Putamen (tissue), 1 donor: ENCODE data around the gene SLC25A22.

Source experiments
- DNase-seq: peaks from one replicate; pipeline ENCODE4 v3.0.0-alpha.2; 2016; ENCODE audit warnings: low spot score

The SLC25A22 gene

DNA sequence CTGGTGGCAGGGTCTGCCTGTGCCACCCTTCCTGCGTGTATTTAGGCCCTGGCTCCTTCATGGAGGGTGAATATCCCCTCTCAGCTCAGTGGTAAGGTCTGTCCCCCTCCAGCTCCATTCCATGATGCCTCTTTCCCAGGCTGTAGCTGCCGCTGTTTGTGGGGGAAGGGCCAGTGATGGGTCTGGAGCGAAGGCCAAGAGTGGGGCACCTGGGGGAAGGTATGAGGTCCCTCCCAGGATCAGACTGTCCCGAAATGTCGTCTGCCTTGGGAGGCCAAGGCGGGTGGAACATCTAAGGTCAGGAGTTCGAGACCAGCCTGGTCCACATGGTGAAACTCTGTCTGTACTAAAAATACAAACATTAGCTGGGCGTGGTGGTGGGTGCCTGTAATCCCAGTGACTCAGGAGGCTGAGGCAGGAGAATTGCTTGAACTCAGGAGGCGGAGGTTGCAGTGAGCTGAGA is 35.8 kb upstream of the SLC25A22 start:
- no peak for DNase-seq

DNA sequence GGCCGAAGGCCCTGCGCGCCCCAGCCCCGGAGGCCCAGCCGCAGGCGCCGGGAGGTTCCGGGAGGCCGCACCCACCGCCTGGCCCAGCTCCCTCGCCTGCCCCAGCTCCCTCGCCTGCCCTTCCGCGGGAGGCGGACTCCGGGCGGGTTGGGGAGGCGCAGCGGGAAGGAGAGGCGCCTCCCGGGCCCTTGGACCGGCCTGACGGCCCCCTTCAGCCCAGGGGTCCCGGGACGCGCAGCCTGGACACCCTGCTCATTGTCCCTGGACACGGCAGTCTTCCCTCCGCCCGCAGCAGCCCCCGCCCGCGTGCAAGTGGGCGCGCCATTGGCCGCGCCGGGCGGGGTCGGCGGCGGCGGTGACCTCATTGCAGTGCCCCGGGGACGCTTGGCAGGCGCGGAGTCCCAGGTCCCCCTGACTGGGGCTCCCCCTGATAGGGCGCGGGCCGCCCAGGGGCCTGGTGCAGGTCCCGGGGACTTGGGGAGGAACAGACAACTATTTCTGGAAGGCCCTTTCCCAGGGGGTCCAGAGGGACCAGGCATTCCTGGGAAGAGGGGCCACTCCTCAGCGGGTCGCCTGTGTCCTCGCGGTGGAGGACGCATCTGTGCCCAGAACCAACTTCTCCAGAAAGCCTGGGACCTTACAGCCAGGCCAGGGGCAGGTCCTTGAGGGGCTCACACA is 35.2 kb upstream of the SLC25A22 start:
- DNase-seq, result no peak

DNA sequence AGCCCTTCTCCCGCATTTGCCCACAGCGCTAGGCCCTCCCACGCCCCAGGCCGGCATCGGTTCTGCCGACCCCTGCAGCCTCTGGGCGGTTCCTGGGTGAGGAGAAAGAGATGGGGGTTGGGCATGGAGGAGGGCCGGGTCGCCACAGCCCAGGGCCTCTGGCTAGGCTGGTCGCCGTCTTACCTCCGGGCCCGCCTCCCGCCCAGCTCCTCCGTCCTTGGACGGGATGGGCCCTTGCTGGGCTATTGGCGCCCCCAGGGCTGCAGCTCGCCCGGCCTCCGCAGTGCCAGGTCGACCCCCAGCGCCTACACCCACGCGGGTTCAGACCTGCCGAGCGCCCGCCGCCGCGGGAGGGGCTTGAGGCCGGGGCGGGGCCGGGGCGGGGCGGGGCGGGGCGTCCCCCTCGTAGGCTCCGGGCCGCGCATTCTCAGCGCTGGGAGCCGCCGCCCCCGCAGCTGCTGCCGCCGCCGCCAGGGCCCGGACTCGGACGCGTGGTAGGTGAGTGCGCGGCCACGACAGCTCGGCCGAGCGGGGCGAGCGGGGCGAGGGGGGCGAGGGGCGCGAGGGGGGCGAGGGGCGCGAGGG is 34.5 kb upstream of the SLC25A22 start, which contains the start of gene CD151:
Gene CD151 (plus strand): TSS at position 424 of the 585 bp plus-strand sequence. CDS start 3,118 bp downstream, outside the sequence.
- no peak for DNase-seq

DNA sequence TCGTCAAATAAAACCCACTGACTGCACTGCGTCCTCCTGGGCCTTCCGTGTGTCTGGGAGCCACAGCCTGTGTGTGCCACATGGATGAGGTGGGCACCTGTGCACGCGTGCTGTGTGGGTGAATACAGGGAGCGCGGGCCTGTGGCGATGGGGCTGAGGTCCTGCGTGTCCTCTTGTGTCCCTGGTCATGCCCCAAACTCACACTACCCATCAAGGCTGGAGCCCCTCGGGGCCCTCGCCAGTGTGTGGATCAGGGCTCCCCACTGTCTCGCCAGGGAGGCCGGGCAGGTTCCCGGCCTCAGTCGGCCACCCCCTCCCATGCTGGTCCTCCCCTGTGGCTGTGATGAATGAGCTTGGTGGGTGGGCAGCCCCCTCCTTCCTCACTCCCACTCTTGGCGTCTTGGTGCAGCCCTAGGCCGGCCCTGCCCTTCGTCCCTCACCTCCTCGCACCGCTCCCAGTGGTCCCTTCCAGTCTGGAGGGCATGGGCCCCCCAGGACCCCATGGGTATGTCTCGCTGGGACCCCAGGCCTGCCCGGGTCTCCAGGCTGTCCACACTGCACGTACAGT is 34.0 kb upstream of the SLC25A22 start:
- DNase-seq, result no peak

DNA sequence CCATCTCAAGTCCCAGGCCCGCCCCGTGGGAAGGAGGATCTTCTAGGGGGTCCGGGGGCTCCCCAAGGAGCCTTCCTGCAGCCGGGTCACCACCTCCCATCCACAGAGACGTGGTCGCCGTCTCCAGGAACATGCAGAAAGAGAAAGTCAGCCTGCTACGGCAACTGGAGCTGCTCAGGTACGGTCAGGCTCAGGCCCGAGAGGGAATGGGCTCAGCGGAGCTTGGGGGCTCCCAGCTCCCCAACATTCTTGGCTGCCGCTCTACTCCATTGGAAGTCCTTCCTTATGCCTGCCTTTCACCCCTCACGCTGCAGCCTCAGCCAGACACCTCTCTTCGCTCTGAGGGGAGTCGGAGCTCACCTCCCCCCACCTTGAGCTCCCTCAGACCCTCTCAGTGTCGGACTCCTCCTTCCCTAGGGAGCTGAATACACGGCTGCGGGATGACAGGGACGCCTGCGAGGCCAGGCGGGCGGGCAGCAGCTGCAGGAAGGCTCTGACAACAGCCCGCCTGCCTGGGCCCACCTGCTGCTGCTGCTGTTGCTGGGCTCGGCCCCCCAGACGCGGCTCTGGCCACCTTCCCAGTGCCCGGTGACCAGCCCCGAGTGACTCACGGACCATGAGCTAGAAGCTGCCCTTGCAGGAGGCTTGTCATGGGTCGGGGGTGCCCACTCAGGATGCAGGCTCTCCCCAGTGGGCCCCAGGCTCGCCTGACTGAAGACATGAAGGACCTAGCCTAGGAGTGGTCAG is 33.2 kb upstream of the SLC25A22 start:
- DNase-seq, result no peak

DNA sequence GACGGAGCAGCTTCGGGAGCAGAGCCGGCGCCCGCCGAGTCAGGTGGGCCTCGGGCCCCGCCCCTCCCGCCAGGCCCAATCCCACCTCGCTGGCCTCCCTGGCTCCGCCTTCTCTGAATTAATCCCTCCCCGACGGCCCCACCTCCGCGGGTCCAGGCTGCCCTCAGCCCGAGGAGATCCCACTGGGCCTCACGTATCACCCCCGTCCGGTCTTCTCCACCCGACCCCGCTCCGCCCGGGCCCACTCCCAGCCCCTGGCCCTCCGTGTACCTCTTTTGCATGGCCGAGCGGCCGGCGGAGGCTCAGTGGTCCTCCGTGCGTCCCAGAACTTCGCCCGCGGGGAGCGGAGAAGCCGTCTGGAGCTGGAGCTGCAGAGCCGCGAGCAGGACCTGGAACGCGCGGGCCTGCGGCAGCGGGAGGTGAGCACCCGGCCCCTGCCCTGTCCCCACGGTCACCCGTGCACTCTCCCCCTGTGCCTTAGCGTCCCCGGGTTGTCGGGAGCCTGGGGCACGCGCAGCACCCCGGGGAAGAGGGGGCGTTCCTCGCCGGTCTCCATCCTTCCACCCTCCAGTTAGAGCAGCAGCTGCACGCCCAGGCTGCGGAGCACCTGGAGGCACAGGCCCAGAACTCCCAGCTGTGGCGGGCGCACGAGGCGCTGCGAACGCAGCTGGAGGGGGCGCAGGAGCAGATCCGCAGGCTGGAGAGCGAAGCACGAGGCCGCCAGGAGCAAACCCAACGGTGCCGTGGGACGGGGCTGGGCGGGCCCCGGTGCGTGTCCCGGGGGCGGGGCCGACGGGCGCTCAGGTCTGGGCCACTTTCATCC is 32.4 kb upstream of the SLC25A22 start:
- DNase-seq, result no peak

DNA sequence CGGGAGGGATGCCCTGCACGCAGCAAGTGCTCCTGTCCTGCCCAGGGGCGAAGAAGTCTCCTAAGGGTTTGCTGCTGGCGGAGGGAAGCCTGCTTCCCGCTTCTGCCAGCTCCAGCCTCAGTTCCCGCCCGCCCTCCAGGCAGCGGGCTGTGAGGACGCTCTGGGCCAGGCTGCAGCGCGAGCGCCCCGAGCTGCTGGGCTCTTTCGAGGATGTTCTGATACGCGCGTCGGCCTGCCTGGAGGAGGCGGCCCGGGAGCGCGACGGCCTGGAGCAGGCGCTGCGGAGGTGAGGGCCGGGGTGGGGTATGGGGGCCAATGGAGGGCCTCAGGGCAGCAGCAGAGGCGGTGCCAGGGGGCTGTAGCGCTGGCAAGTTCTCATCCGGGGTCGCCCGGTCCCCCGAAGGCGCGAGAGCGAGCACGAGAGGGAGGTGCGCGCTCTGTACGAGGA is 31.8 kb upstream of the SLC25A22 start:
- DNase-seq, result no peak

DNA sequence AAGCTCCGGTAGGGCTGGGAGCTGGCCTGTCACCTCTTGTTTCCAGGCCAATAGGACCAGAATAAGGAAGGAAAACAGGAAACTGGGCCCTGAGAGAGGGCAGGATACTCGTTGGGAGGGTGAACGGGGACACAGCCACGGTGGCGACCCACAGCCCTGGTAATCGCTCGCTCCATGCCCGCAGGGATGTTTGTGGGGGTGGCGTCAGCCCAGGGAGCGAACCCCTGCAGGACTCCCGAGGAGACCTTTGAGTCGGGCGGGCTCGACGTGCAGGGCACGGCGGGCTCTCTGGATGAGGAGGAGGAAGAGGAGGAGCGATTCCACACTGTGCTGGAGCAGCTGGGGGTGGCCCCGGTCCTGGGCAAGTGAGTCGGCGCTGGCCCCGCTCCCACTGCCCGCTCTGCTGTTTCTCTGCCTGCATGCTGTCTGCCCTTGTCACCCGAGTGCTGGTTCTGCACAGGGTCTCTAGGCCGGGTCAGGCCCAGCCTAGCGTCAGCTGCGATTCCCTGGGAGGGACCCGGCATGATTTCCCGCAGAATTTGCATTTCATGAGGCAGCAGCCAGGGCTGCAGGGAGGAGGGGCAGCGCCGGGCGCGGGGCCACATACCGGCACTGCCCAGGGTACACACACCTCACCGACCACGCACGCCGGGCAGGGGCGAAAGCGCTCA is 31.2 kb upstream of the SLC25A22 start:
- no peak for DNase-seq

DNA sequence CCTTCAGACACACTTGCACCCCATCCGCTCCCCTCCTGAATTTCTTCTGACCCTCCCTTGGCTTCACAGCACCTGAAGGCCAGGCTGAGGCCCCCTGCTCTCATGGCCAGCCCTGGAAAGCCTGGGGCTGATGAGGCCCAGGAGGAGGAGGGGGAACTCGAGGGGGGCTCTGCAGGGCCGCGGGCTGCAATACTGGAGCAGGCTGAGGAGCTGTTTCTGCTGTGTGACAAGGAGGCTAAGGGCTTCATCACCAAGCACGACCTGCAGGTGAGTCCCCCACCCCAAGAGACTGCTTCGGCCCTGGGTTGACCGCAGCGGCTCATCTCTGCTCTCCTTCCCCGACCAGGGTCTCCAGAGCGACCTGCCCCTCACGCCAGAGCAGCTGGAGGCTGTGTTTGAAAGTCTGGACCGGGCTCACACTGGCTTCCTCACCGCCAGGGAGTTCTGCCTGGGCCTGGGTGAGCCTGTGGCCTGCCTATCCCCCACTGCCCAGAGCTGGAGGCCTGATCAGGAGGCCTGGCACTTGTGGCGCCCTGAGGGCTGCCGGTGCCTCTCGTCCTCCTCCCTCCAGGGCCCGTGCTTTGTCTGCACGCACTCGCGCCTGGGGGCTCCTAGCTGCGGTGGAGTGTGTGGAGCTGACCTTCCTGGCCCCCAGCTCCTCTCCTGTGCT is 30.6 kb upstream of the SLC25A22 start:
- no peak for DNase-seq

DNA sequence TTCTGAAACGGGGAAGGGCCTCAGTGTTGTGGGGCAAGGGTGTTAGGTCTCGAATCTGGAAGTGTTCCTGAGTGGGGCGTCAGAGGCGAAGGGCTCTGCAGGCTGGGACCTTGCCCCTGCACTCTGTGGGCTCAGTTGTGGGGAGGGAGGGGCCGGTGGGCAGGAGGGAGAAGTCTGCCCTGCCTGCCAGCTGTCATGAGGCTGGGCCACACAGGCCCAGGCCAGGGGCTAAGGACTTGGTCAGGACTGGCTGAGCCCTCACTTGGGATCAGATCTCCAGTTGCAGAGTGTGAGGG is 29.8 kb upstream of the SLC25A22 start, which contains the start of gene CRACR2B:
Gene CRACR2B (plus strand): TSS at position 23 of the 296 bp plus-strand sequence. CDS start 689 bp downstream, outside the sequence.
- DNase-seq, result no peak

DNA sequence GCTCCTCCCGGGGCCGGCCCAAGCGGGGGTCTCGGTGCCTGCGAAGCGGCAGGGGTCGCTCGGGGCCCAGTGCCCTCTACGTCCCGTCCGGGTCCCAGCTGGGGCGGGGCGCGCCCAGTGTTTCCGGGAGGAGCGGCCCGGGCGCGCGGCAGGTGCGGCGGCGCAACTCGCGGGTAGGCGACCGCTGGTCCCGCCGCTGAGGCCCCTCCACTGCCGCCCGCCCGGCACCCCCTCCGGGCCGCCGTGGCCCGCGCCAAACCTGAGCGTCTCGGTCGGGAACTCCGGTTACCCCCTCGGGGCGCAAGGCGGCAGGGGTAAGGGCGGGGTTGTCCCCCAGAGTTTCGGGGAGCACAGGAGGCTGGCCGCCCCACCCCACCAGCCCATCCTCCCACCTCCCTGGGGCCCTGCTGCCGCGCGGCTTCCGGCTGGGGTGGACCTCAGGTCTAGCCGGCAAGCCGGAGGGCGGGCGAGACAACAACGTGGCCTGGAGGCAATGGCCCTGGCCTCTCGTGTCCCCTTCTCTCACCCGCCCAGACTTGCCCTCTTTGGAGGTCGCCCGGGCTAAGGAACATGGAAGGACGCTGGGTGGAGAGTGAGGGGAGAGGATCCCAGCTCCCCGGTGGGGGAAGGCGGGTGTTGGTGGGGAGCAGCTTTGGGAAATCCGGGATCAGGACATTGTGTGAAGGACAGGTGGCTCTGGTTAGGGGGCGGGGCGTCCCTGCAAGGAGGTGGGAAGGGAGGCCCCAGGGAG is 29.2 kb upstream of the SLC25A22 start:
- no peak for DNase-seq

DNA sequence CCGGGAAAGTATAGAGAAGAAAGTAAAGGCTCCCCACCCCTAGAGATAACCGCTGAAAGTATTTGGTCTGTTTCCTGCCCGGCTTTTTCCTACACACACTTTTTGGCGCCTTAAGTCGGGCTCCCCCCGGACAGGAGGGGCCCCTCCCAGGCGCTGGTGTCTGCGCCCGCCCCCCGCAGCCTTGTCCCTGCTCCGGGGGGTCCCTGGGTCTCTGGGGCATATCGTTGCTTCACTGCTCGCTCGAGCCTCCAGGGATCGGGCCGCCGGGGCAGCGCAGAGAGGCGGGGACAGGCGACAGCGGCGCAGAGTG is 28.7 kb upstream of the SLC25A22 start:
- no peak for DNase-seq

DNA sequence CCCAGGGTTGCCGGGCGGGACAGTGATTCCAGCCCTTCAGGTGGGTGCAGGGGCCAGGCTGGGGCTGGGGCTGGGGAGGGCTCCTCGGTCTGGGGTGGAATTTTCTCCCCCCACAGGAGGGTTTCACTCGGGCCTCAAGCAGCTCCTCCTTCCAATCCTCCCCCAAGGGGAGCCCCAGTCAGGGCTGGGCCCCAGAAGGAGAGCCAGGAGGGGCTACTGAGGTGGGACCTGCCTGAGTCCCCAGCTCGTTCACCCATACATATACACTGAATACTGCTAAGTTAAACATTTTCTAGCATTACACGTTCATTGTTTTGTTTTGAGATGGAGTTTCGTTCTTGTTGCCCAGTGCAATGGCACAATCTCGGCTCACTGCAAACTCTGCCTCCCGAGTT is 28.1 kb upstream of the SLC25A22 start:
- DNase-seq, result no peak

DNA sequence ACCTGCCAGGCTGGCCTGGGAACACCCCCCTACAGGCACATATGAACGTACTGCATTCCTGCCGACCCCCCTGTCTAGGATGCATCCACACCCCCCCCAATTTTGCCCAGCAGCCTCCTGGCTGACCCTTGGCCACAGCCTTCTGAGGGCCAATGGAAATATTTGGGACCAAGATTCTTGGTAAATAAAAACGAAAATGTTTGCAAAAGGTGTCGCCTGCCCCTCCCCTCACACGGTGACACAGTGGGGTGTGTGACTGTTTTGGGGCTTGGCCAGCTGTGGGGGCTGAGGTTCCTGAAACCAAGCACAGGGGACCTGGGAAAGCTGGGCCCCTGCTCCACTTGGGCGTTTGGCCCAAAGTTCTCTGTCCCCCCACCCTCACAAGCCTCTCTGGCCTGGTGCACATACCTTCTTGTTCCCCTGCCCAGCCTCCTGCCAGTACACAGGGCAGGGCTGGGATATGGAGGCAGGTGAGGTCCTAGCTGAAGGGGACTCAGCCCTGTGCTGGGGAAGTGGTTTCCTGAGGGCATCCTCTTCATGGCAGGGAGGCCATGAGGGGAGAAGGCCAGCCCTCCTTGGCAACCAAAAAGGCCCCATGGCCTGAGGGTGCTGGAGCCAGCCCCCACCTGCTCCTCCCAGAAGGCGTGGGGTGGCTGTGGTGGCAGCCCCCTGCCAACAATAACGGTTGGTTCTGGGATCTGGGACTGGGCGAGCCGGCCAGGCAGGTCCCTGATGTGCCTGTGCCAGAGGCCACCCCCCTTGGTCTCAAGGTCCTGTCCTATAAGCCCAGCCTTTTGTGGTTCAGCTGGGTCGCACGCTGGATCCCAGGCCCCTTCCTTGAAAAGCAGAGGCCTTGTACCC is 27.5 kb upstream of the SLC25A22 start:
- no peak for DNase-seq

DNA sequence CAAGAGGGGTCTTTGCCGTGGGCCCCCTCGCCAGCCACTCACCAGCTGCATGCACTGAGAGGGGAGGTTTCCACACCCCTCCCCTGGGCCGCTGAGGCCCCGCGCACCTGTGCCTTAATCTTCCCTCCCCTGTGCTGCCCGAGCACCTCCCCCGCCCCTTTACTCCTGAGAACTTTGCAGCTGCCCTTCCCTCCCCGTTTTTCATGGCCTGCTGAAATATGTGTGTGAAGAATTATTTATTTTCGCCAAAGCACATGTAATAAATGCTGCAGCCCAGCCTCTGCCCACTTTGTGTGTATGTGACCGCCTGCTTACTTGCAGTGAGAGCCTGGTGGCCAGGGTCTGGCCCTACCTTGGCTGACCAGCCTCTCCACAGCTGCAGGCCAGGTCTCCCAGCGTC is 26.9 kb upstream of the SLC25A22 start:
- DNase-seq, result no peak

DNA sequence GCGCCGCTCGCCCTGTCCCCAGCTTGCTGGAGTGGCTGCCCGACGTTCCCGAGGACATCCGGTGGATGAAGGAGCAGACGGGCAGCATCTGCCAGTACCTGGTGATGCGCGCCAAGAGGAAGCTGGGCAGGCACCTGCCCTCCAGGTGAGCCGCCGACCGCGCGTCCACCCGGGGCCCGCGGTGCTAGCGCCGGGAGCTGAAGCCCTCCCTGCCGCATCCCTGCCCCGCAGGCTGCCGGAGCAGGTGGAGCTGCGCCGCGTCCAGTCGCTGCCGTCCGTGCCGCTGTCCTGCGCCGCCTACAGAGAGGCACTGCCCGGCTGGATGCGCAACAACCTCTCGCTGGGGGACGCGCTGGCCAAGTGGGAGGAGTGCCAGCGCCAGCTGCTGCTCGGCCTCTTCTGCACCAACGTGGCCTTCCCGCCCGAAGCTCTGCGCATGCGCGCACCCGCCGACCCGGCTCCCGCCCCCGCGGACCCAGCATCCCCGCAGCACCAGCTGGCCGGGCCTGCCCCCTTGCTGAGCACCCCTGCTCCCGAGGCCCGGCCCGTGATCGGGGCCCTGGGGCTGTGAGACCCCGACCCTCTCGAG is 26.3 kb upstream of the SLC25A22 start:
- no peak for DNase-seq

DNA sequence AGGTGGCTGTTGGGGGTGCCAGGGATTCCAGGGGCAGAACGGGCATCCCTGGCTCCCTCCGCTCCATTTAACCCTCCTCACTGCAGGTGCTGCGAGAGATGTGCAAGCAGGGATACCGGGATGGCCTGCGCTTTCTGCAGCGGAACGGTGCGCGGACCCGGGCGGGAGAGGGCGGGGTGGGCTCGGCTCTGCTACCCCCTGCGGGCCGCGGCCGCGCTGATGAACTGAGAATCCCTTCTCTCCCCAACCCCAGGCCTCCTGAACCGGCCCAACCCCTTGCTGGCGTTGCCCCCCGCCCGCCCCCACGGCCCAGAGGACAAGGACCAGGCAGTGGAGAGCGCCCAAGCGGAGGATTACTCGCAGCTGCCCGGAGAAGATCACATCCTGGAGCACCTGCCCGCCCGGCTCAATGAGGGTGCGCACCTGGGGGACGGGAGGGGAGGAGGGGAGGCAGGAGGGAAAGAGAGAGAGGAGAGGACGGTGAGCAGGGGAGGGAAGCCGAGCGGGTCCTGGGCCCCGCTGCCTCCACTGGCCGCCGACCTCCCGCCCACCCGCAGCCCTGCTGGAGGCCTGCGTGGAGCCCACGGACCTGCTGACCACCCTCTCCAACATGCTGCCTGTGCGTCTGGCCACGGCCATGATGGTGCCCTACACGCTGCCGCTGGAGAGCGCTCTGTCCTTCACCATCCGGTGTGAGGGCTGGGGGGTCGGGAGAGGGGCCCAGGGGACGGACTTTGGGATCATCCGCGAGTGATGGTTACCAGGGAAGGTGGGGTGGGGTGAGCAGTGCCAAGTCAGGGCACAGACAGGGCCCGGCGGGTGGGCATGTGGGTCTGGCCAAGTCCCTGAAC is 25.6 kb upstream of the SLC25A22 start:
- no peak for DNase-seq
